Measurements from ENCODE around the gene DMPK.

DMPK gene

GRCh38 chr19:45785097-45785496, 2.8 kb upstream of the DMPK start:
- no peak for DNase-seq

GRCh38 chr19:45784096-45784495, 1.8 kb upstream of the DMPK start:
- DNase-seq: no peak

- DNase-seq: no peak
Measured at GRCh38 chr19:45782820-45783785, 813 bp upstream of the DMPK start.

- DNase-seq: no peak
Measured at GRCh38 chr19:45781214-45782161, 802 bp downstream of the DMPK start.

- no peak for DNase-seq
Measured at GRCh38 chr19:45780448-45781213, 1.7 kb downstream of the DMPK start.

GRCh38 chr19:45780146-45780447, 2.2 kb downstream of the DMPK start:
- DNase-seq: no peak

GRCh38 chr19:45779231-45780145, 2.8 kb downstream of the DMPK start:
- peak; percentile 94 for DNase-seq

- no peak for DNase-seq
Measured at GRCh38 chr19:45778010-45778661, 4.2 kb downstream of the DMPK start.

GRCh38 chr19:45777395-45777961, 4.8 kb downstream of the DMPK start:
- no peak for DNase-seq

GRCh38 chr19:45774765-45775164, 7.5 kb downstream of the DMPK start:
- no peak for DNase-seq

- DNase-seq: no peak
Measured at GRCh38 chr19:45773384-45773783, 8.9 kb downstream of the DMPK start.

- no peak for DNase-seq
Measured at GRCh38 chr19:45772912-45773311, 9.4 kb downstream of the DMPK start.

GRCh38 chr19:45772130-45772840, 10.0 kb downstream of the DMPK start:
- DNase-seq: no peak

GRCh38 chr19:45771311-45771933, 10.9 kb downstream of the DMPK start:
- no peak for DNase-seq

- peak; percentile 99 for DNase-seq
Measured at GRCh38 chr19:45770192-45771101, 11.8 kb downstream of the DMPK start.

GRCh38 chr19:45769821-45770191, 12.5 kb downstream of the DMPK start:
- DNase-seq: peak; percentile 78

GRCh38 chr19:45768984-45769782, 13.1 kb downstream of the DMPK start, which contains the start of gene SIX5:
Gene SIX5 (minus strand): TSS chr19:45769252. CDS start chr19:45768844, 408 bp downstream.
- peak; percentile 98 for DNase-seq

GRCh38 chr19:45768655-45768983, 13.7 kb downstream of the DMPK start:
- peak; percentile 55 for DNase-seq
